Spleen (tissue), 7 donors: ENCODE data around the gene PLAAT5.

Experiments
- CTCF ChIP-seq, 11 experiments: fragments of 200-600 bp in 7 of 11; fragments of 450-650 bp in 4 of 11; sonication (generic) in 4 of 11; IDR thresholded peaks in 8 of 11; conservative IDR thresholded peaks in 3 of 11; 1 replicate in 7 of 11; 2 replicates in 4 of 11; pipeline versions ENCODE4 v1.4.0 to v1.8.0; 2016 to 2021; ENCODE audit warnings: antibody characterized with exemption in 11 of 11, inconsistent platforms in 4 of 11, mild to moderate bottlenecking in 1 of 11
- POLR2A ChIP-seq, 3 donors: fragments of 450-650 bp; IDR thresholded peaks; one replicate each; pipeline ENCODE4 v1.5.1; 2017; ENCODE audit warnings: antibody characterized with exemption in 3 of 3, mild to moderate bottlenecking in 1 of 3
- donor health status: DM: no; HTN: no; CAD: no; lungs with moderate emphysema.
- donor health status: DM: no; HTN: no; CAD: no.
- donor health status: DM: no; HTN: no; CAD: no.

- TF ChIP-seq POLR2A (IDR thresholded peaks at IDR 0.05) (no peak), CTCF (IDR thresholded peaks at IDR 0.05 in 8 of 11, conservative IDR thresholded peaks at IDR 0.05 in 3 of 11) (no peak)
Observed at GRCh38 chr11:63523151-63523550, 32.2 kb upstream of the PLAAT5 start.
